CD4-positive, alpha-beta memory T cell (primary cell): ENCODE data around the gene UBR2. TPM values are rescaled to one million over a fixed set of nuclear protein-coding genes. Genes with fewer than 3 reads are reported as not detected.

Source experiments
- CTCF ChIA-PET: fragments of 350-600 bp; sonication (Branson Sonifier 250); formaldehyde crosslinking; loops from one replicate; lab custom pipeline; 2021; ENCODE audit warnings: inconsistent platforms; ENCODE audit not compliant: partially characterized antibody; lab: Charles Lee
- POLR2A ChIA-PET: fragments of 350-600 bp; sonication (Branson Sonifier 250); formaldehyde crosslinking; loops from one replicate; lab custom pipeline; 2021; ENCODE audit not compliant: partially characterized antibody; lab: Charles Lee
- DNase-seq, 5 donors: peaks; one replicate each; pipeline versions ENCODE4 v3.0.0 to v3.0.0-alpha.2; 2020 to 2022; ENCODE audit warnings: mixed read lengths in 1 of 5
- H3K27ac ChIP-seq: one replicate; pipeline ENCODE4 v1.7.0; 2013; ENCODE audit warnings: low read depth, low read length
- H3K27me3 ChIP-seq: 2 replicates; pipeline ENCODE4 v1.7.0; 2013; ENCODE audit warnings: mild to moderate bottlenecking, low read length, moderate library complexity; ENCODE audit not compliant: insufficient read depth
- H3K36me3 ChIP-seq: 2 replicates; pipeline ENCODE4 v1.7.0; 2013; ENCODE audit warnings: mild to moderate bottlenecking, low read length, moderate library complexity; ENCODE audit not compliant: insufficient read depth
- H3K4me1 ChIP-seq: 2 replicates; pipeline ENCODE4 v1.7.0; 2013; ENCODE audit warnings: mild to moderate bottlenecking, low read length, moderate library complexity; ENCODE audit not compliant: insufficient read depth
- H3K4me3 ChIP-seq, 2 donors: one replicate each; pipeline ENCODE4 v1.7.0; 2013; ENCODE audit warnings: low read length in 2 of 2, mild to moderate bottlenecking in 1 of 2
- H3K9me3 ChIP-seq, 2 donors: one replicate each; pipeline ENCODE4 v1.7.0; 2013; ENCODE audit warnings: low read length in 2 of 2, control low read depth in 1 of 2; ENCODE audit not compliant: control insufficient read depth in 1 of 2
- H3K27ac Mint-ChIP-seq, 7 donors: one replicate each; pipeline ENCODE4 v1.8.0; 2020 to 2021; ENCODE audit warnings: mixed read lengths in 7 of 7, mild to moderate bottlenecking in 6 of 7, inconsistent platforms in 3 of 7, moderate library complexity in 3 of 7
- H3K27me3 Mint-ChIP-seq, 2 donors: one replicate each; pipeline ENCODE4 v1.8.0; 2020 to 2021; ENCODE audit warnings: mixed read lengths in 2 of 2
- H3K36me3 Mint-ChIP-seq, 2 donors: one replicate each; pipeline ENCODE4 v1.8.0; 2020 to 2021; ENCODE audit warnings: mixed read lengths in 2 of 2, inconsistent platforms in 1 of 2, mild to moderate bottlenecking in 1 of 2
- H3K4me1 Mint-ChIP-seq, 4 donors: one replicate each; pipeline ENCODE4 v1.8.0; 2020 to 2021; ENCODE audit warnings: mixed read lengths in 4 of 4, mild to moderate bottlenecking in 1 of 4
- H3K4me3 Mint-ChIP-seq, 8 donors: one replicate each; pipeline ENCODE4 v1.8.0; 2020 to 2021; ENCODE audit warnings: mixed read lengths in 8 of 8, mild to moderate bottlenecking in 7 of 8, moderate library complexity in 6 of 8, inconsistent platforms in 3 of 8
- H3K9me3 Mint-ChIP-seq, 8 donors: one replicate each; pipeline ENCODE4 v1.8.0; 2020 to 2021; ENCODE audit warnings: mixed read lengths in 8 of 8, mild to moderate bottlenecking in 5 of 8, inconsistent platforms in 3 of 8, moderate library complexity in 1 of 8
- intact Hi-C: fragments of 100-400 bp; cut with micrococcal nuclease; formaldehyde crosslinking; loops from one replicate; pipeline ENCODE4 v1.15.1; 2023
- polyA plus RNA-seq, 2 donors: library from polyadenylated mRNA; unstranded; fragments of 300-500 nt; fragmentation: Illumina TruSeq; gene quantifications; one replicate each; pipeline ENCODE4 v1.2.3, GENCODE V29; 2021
- total RNA-seq, 2 experiments: library from RNA; stranded (reverse); gene quantifications; one replicate each; pipeline ENCODE4 v1.2.3, GENCODE V29; 2021

UBR2 gene
- total and polyA plus RNA-seq, 4 experiments from 2014 or later: 4.9 to 55.7 (median 34.1) TPM

DNA sequence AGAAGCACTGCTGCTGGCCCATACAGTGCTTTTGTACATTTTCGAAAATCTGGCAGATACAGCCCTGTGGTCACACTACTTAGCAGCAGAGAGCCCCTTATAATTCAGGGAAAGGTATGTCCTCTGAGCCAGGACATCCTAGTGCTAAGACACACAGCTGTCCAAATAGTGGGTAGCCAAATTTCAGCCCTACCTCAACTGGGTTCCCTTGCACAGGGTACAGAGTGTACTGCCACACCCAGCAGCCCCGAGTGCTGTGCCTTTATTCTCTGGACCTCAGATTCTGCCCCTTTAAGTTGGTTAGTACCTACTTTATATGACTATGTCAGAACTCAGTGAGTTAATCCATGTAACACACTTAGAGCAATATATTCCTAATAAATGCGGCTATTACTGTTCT lies 111.0 kb downstream of the UBR2 start:
- Histone ChIP-seq H3K36me3 (peaks cover 84% of the 10 kb centered on the region), H3K9me3 (no peaks in the 10 kb centered on the region), H3K27ac (no peak overlapping the region), H3K4me1 (no peaks in the 10 kb centered on the region), H3K4me3 (no peak overlapping the region), H3K27me3 (no peaks in the 10 kb centered on the region)
- H3K36me3 Mint-ChIP-seq: peaks cover 64 to 84% of the 10 kb centered on the region in 2 donors
- POLR2A ChIA-PET: interaction anchor here (0.6 to 2.0 kb wide), 2 partner anchors 110 to 173 kb away, joined by 3 to 6 read pairs; no protein-coding TSS in a partner anchor
- H3K4me3 Mint-ChIP-seq: no peak overlapping the region
- H3K27ac Mint-ChIP-seq: peak overlapping the region in 1 of 7 donors; percentile 30
- peaks cover 0 to 5% (median 0%) of the 10 kb centered on the region in 4 donors for H3K4me1 Mint-ChIP-seq
- H3K27me3 Mint-ChIP-seq: no peaks in the 10 kb centered on the region
- DNase-seq: no peak
- intact Hi-C loops: no loop called here
- no peaks in the 10 kb centered on the region for H3K9me3 Mint-ChIP-seq
- CTCF ChIA-PET: interaction anchor here (0.9 to 1.2 kb wide), 2 partner anchors 51 to 208 kb away, joined by 3 to 4 read pairs; no protein-coding TSS in a partner anchor

GRCh38 chr6:42679358-42679757 lies 115.5 kb downstream of the UBR2 start:
- DNase-seq: no peak
- H3K27me3 ChIP-seq: no peaks in the 10 kb centered on the region
- intact Hi-C loops: no loop called here
- peaks cover 76% of the 10 kb centered on the region for H3K36me3 ChIP-seq
- no peaks in the 10 kb centered on the region for H3K9me3 Mint-ChIP-seq
- H3K36me3 Mint-ChIP-seq: peaks cover 57 to 85% of the 10 kb centered on the region in 2 donors
- no peak overlapping the region for H3K27ac ChIP-seq
- no peaks in the 10 kb centered on the region for H3K27me3 Mint-ChIP-seq
- no peak overlapping the region for H3K4me3 Mint-ChIP-seq
- no peaks in the 10 kb centered on the region for H3K4me1 ChIP-seq
- H3K4me3 ChIP-seq: no peak overlapping the region
- POLR2A ChIA-PET: interaction anchor here (0.5 to 1.1 kb wide), 3 partner anchors 91 to 212 kb away, joined by 3 read pairs; a partner anchor contains a TSS
- peak overlapping the region in 3 of 7 donors; percentile 1 to 15 (median 8) for H3K27ac Mint-ChIP-seq
- CTCF ChIA-PET: interaction anchor here (1.0 to 1.4 kb wide), 2 partner anchors 9 to 18 kb away, joined by 3 to 6 read pairs; no protein-coding TSS in a partner anchor
- H3K4me1 Mint-ChIP-seq: no peaks in the 10 kb centered on the region
- no peaks in the 10 kb centered on the region for H3K9me3 ChIP-seq

DNA sequence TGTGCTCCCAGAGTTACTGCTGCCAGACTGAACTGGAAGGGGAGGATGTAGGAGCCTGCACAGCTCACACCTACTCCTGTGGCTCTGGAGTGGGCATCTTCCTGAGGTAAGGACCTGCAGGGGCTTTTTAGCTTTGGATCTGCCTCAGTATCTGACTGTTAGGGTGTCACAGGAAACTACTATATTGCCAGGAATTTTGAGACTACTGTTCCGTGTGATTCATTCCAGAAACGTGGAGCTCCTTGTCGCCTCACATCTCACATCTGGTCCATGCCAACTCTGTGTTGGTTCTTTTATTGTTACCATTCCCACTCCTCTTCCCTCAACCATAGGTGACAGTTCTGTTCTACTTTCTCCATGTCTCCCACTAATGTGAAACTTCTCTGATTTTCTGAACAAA lies 124.5 kb downstream of the UBR2 start:
- no peak overlapping the region for H3K4me3 Mint-ChIP-seq
- intact Hi-C loops: no loop called here
- peaks cover 4 to 10% (median 6%) of the 10 kb centered on the region in 4 donors for H3K4me1 Mint-ChIP-seq
- peaks cover 46% of the 10 kb centered on the region for H3K36me3 ChIP-seq
- no peaks in the 10 kb centered on the region for H3K27me3 ChIP-seq
- H3K36me3 Mint-ChIP-seq: peaks cover 69 to 77% of the 10 kb centered on the region in 2 donors
- no peak overlapping the region for H3K4me3 ChIP-seq
- CTCF ChIA-PET: interaction anchor here (0.6 to 2.3 kb wide), 3 partner anchors 9 to 26 kb away, joined by 3 to 7 read pairs (median 3); no protein-coding TSS in a partner anchor
- H3K27ac Mint-ChIP-seq: peak overlapping the region in 4 of 7 donors; percentile 5 to 53 (median 20)
- H3K4me1 ChIP-seq: peaks cover 3% of the 10 kb centered on the region
- DNase-seq: no peak
- H3K27ac ChIP-seq: no peak overlapping the region
- no peaks in the 10 kb centered on the region for H3K9me3 Mint-ChIP-seq
- no peaks in the 10 kb centered on the region for H3K9me3 ChIP-seq
- H3K27me3 Mint-ChIP-seq: no peaks in the 10 kb centered on the region
- POLR2A ChIA-PET: interaction anchor here (2.6 kb wide), 1 partner anchor 58 kb away, joined by 9 read pairs; the partner anchor contains the start of gene TBCC

- Mint-ChIP-seq H3K36me3 (peaks cover 62 to 78% of the 10 kb centered on the region in 2 donors), H3K27ac (peak overlapping the region in 1 of 7 donors; percentile 82), H3K27me3 (no peaks in the 10 kb centered on the region), H3K9me3 (no peaks in the 10 kb centered on the region), H3K4me1 (peaks cover 13 to 21% (median 16%) of the 10 kb centered on the region in 4 donors), H3K4me3 (no peak overlapping the region)
- no peak for DNase-seq
- CTCF ChIA-PET: interaction anchor here (0.7 to 2.0 kb wide), 3 partner anchors 25 to 37 kb away, joined by 3 to 7 read pairs (median 3); no protein-coding TSS in a partner anchor
- intact Hi-C loops: no loop called here
- H3K36me3 ChIP-seq: peaks cover 46% of the 10 kb centered on the region
- peaks cover 12% of the 10 kb centered on the region for H3K4me1 ChIP-seq
- POLR2A ChIA-PET: interaction anchor here (1.9 to 2.6 kb wide), 2 partner anchors 57 to 94 kb away, joined by 6 to 9 read pairs; partner anchors contain the start of gene TBCC
- no peaks in the 10 kb centered on the region for H3K27me3 ChIP-seq
- H3K27ac ChIP-seq: no peak overlapping the region
- no peaks in the 10 kb centered on the region for H3K9me3 ChIP-seq
- H3K4me3 ChIP-seq: no peak overlapping the region
Observed at GRCh38 chr6:42689371-42689770, 125.5 kb downstream of the UBR2 start.

DNA sequence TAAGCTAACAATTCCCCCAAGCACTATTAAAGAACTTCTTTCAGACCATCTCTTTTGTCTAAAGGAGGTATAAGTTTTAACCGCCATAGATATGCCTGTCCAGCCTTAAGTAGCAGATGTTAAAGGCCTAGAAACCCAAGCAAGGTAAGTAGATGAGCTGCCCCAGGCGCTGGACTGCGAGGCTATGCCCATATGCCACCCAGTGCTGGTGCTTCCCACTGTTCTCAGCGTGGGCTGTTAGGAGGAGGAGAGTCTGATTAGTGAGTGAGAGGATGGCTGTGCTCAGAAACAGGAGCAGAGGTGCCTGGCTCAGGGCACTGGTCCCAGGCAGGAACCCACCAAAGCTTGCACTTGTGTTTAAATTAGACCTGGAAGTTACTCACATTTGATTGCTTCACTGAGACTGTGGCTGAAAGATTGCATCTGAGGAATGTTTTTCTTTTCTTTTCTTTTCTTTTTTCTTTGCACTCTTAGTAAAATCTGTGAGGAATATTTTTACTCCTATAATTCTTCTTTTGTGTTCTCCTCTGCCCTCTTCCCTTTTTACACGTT lies 126.4 kb downstream of the UBR2 start:
- Histone ChIP-seq H3K27me3 (no peaks in the 10 kb centered on the region), H3K4me1 (peaks cover 12% of the 10 kb centered on the region), H3K27ac (no peak overlapping the region), H3K9me3 (no peaks in the 10 kb centered on the region), H3K36me3 (peaks cover 37% of the 10 kb centered on the region), H3K4me3 (no peak overlapping the region)
- DNase-seq: no peak
- Mint-ChIP-seq H3K27ac (peak overlapping the region in 6 of 7 donors; percentile 16 to 89 (median 68)), H3K27me3 (no peaks in the 10 kb centered on the region), H3K4me1 (peaks cover 15 to 25% (median 20%) of the 10 kb centered on the region in 4 donors), H3K4me3 (peak overlapping the region in 1 of 8 donors; percentile 23), H3K36me3 (peaks cover 59 to 77% of the 10 kb centered on the region in 2 donors), H3K9me3 (no peaks in the 10 kb centered on the region)
- intact Hi-C loops: loop anchor here (5.0 kb wide), 1 partner anchor 37 kb away; no protein-coding TSS in a partner anchor
- ChIA-PET POLR2A (interaction anchor here (0.8 to 1.9 kb wide), 2 partner anchors 34 to 93 kb away, joined by 3 to 6 read pairs; no protein-coding TSS in a partner anchor), CTCF (interaction anchor here (1.2 to 2.0 kb wide), 2 partner anchors 26 to 36 kb away, joined by 3 to 7 read pairs; no protein-coding TSS in a partner anchor)

- ChIA-PET POLR2A (interaction anchor here (1.9 kb wide), 1 partner anchor 92 kb away, joined by 6 read pairs; no protein-coding TSS in a partner anchor), CTCF (interaction anchor here (2.0 kb wide), 1 partner anchor 35 kb away, joined by 7 read pairs; no protein-coding TSS in a partner anchor)
- Histone ChIP-seq H3K4me3 (no peak overlapping the region), H3K27ac (no peak overlapping the region), H3K27me3 (no peaks in the 10 kb centered on the region), H3K36me3 (peaks cover 34% of the 10 kb centered on the region), H3K9me3 (no peaks in the 10 kb centered on the region), H3K4me1 (peaks cover 12% of the 10 kb centered on the region)
- intact Hi-C loops: loop anchor here (5.0 kb wide), 1 partner anchor 36 kb away; no protein-coding TSS in a partner anchor
- H3K4me3 Mint-ChIP-seq: peak overlapping the region in 1 of 8 donors; percentile 23
- peaks cover 53 to 74% of the 10 kb centered on the region in 2 donors for H3K36me3 Mint-ChIP-seq
- DNase-seq: no peak
- peaks cover 15 to 25% (median 20%) of the 10 kb centered on the region in 4 donors for H3K4me1 Mint-ChIP-seq
- no peaks in the 10 kb centered on the region for H3K9me3 Mint-ChIP-seq
- peak overlapping the region; percentile 16 to 89 (median 38) for H3K27ac Mint-ChIP-seq
- no peaks in the 10 kb centered on the region for H3K27me3 Mint-ChIP-seq
Observed at GRCh38 chr6:42690872-42691271, 127.0 kb downstream of the UBR2 start.
